ENCODE results near the gene LHFPL4.

LHFPL4 gene

GRCh38 chr3:9476935-9477334, 76.7 kb downstream of the LHFPL4 start:
- no peak for DNase-seq (ENCODE audit: low read depth, low spot score)
- no peak for TF ChIP-seq CTCF (IDR thresholded peaks at IDR 0.05; ENCODE audit: low read depth, low read length)
- in situ Hi-C loops (cut with HindIII; ENCODE audit: low sequenced_read_pairs): no loop called here
- no peak overlapping the region for H3K4me3 ChIP-seq (ENCODE audit: low read depth, low read length)

- H3K4me3 ChIP-seq (ENCODE audit: low read depth, low read length): no peak overlapping the region
- in situ Hi-C loops (cut with HindIII; ENCODE audit: low sequenced_read_pairs): no loop called here
- TF ChIP-seq CTCF (IDR thresholded peaks at IDR 0.05; ENCODE audit: low read depth, low read length): no peak
- no peak for DNase-seq (ENCODE audit: low read depth, low spot score)
Measured at GRCh38 chr3:9474482-9474881, 79.1 kb downstream of the LHFPL4 start.

- DNase-seq (ENCODE audit: low read depth, low spot score): no peak
- H3K4me3 ChIP-seq (ENCODE audit: low read depth, low read length): no peak overlapping the region
- in situ Hi-C loops (cut with HindIII; ENCODE audit: low sequenced_read_pairs): no loop called here
- TF ChIP-seq CTCF (IDR thresholded peaks at IDR 0.05; ENCODE audit: low read depth, low read length): no peak
Measured at GRCh38 chr3:9473496-9474065, 80.0 kb downstream of the LHFPL4 start.

GRCh38 chr3:9469986-9470385, 83.6 kb downstream of the LHFPL4 start:
- no peak for TF ChIP-seq CTCF (IDR thresholded peaks at IDR 0.05; ENCODE audit: low read depth, low read length)
- in situ Hi-C loops (cut with HindIII; ENCODE audit: low sequenced_read_pairs): no loop called here
- H3K4me3 ChIP-seq (ENCODE audit: low read depth, low read length): no peak overlapping the region
- DNase-seq (ENCODE audit: low read depth, low spot score): no peak

GRCh38 chr3:9468460-9468859, 85.2 kb downstream of the LHFPL4 start:
- H3K4me3 ChIP-seq (ENCODE audit: low read depth, low read length): no peak overlapping the region
- in situ Hi-C loops (cut with HindIII; ENCODE audit: low sequenced_read_pairs): no loop called here
- TF ChIP-seq CTCF (IDR thresholded peaks at IDR 0.05; ENCODE audit: low read depth, low read length): no peak
- DNase-seq (ENCODE audit: low read depth, low spot score): no peak

GRCh38 chr3:9467451-9467850, 86.2 kb downstream of the LHFPL4 start:
- no peak overlapping the region for H3K4me3 ChIP-seq (ENCODE audit: low read depth, low read length)
- DNase-seq (ENCODE audit: low read depth, low spot score): no peak
- TF ChIP-seq CTCF (IDR thresholded peaks at IDR 0.05; ENCODE audit: low read depth, low read length): no peak
- in situ Hi-C loops (cut with HindIII; ENCODE audit: low sequenced_read_pairs): no loop called here

Measured in astrocyte of the spinal cord (primary cell).